Amniotic epithelial cell (primary cell): Measurements from ENCODE around the gene KLHL4.
"Not testable (repeated sequence)": the region's sequence is repeated elsewhere in the genome, so short reads cannot be mapped to it uniquely, and the experiment has no call there.

Source experiments
- DNase-seq: peaks from one replicate; pipeline ENCODE4 v3.0.0-alpha.2; 2010; ENCODE audit warnings: low read depth

KLHL4 gene, protein sequence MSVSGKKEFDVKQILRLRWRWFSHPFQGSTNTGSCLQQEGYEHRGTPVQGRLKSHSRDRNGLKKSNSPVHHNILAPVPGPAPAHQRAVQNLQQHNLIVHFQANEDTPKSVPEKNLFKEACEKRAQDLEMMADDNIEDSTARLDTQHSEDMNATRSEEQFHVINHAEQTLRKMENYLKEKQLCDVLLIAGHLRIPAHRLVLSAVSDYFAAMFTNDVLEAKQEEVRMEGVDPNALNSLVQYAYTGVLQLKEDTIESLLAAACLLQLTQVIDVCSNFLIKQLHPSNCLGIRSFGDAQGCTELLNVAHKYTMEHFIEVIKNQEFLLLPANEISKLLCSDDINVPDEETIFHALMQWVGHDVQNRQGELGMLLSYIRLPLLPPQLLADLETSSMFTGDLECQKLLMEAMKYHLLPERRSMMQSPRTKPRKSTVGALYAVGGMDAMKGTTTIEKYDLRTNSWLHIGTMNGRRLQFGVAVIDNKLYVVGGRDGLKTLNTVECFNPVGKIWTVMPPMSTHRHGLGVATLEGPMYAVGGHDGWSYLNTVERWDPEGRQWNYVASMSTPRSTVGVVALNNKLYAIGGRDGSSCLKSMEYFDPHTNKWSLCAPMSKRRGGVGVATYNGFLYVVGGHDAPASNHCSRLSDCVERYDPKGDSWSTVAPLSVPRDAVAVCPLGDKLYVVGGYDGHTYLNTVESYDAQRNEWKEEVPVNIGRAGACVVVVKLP

DNA sequence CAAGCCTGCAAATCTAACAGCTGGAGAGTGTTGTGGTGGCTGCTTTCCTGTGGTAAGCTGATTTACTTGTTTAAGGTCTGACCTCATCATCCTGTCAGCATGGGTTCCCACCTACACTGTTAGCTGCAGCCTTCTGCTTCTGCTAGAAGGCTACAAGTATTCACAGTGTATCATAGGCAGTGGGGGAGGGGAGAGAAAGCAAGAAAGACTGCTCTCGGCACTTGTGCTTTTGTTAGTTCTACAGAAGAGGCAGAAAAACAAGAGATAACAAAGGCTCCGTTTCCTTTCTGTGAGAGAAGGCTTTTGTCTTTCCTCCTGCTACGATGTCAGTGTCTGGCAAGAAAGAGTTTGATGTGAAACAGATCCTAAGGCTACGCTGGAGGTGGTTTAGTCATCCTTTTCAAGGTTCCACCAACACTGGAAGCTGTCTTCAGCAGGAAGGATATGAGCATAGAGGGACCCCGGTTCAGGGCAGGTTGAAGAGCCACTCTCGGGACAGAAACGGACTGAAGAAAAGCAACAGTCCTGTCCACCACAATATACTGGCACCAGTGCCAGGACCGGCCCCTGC lies at the start of gene KLHL4:
TSS of gene KLHL4 (plus strand) at position 232 of the 571 bp plus-strand sequence. CDS start at position 324, 92 bp downstream.
- DNase-seq = peak; percentile 96

DNA sequence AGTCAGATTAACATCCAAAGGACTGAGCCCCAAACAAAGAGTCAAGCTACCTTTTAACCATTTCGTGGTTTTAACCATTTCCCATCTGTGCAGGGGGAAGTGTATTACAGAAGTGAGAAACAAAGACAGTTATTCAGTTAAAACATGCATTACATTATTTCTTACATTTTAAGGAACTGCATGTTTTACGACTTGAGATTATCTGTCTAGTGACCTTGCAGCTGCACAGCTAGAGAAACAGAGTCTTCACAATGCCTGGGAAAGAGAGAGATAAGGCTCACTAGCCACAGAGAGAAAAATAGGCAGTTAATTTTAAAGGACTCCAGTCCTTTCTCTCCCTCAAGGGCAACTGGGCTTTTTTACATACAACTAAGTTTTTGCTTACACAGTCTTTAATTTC lies 48.7 kb upstream of the KLHL4 start:
- DNase-seq = peak; percentile 0

DNA sequence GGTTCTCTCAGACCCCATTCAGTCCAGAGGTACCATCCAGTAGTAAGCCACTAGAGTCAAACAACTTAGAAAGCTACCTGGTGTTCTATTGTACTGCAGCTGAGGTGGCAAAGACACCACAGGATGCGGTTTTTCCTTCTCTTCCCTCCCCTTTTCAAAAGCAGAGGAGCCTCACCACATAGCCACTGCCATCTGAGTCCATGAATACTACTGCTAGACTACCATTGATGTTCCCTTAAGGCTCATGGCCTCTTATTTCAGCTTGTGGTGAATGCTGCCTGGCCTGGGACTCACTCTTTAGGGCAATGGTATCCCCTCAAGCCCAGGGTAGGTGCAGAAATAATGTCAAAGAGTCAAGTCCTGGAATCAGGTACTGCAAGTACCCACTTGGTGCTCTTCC lies 41.8 kb upstream of the KLHL4 start:
- DNase-seq = no peak

- DNase-seq = not testable (repeated sequence)
Observed at GRCh38 chrX:87478703-87479102, 38.9 kb upstream of the KLHL4 start.

DNA sequence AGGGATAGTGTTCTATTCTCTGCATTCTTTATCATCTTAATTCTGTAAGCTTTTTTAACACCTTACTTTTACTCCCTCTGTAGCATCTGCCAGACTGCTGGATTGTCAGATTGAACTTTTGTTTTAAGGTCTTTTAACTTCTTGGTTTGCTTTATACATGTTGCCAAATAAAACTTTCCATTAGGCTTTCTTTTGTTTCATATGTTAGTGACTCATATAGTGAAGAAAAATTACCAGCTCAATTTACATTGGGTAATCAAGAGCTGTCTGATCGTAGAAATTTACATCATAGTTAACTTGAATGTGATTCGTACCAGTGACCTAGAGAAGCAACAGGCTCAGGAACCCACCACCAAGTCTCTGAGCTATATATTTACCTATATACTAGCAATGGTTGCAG lies 28.5 kb upstream of the KLHL4 start:
- DNase-seq = peak; percentile 33

DNA sequence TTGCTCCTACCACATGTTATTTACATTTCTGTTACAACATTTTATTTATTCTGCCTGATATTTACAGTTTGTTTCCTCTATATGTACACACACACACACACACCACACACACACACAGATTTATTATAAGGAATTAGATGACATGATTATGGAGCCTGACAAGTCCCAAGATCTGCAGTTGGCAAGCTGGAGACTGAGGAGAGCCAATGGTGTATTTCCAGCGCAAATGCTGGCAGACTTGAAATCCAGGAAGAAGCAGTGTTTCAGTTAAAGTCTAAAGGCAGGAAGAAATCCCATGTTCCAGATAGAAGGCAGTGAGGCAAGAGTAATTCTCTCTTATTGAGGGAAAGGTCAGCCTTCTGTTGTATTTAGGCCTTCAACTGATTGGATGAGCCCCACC lies 1.8 kb upstream of the KLHL4 start:
- DNase-seq = no peak

GRCh38 chrX:87516717-87517121 lies 883 bp upstream of the KLHL4 start:
- DNase-seq = peak; percentile 75

DNA sequence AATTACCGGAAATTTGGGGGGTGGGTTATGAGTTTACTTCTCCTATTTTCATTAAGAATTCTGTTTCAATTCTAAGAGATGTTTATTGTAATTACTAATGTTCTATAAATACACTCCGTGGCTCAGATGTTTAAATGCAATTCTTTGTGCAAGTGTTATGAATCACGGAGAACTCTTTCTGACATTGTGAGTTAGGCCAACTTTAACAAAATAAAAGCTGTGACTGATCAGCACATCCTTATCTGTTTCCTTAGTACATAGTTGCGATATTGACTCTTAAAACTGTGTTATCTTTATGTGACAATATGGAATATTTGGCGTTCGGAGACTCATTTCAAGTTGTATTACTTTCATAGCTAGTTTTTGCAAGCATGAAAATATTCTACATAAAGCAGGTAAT lies 902 bp downstream of the KLHL4 start:
- DNase-seq = peak; percentile 31

DNA sequence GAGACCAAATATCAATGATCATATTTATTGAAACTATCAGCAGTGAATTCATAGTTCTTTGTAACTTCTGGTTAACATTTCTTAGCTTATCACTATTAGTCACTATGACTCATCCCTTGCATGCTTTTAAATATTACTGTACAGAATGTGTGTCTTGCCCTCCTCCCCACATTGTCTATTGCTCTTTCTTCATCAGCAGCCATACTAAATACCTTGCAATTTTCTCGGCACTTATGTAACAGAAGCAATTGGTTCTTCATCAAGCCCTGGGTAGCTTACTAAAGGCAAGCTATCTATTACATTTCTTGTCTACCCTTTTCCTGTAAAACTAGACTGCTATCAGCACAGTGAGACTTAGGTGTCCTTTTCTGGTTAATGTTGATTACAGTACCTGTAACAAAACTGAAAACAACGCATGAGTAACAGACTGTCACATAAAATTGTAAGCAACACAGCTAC lies 8.2 kb downstream of the KLHL4 start:
- peak; percentile 86 for DNase-seq

DNA sequence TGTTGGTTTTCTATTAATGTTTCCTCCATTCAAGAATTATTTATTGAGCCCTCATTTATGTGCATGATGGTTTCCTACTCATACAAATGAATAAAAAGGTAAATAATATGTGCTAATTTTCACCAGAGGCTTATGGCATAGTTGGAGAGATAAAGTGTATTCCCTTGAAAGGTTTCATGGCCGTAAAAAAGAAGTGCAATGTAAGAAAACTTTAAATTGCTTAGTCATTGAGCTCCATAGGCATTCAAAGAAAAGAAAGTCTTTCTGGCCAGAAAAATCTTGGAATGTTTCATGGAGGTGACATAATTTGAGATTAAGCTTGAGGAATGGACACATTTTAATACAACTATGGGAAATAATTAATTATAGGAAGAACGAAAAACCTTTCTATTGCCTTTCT lies 8.7 kb downstream of the KLHL4 start:
- DNase-seq = no peak

GRCh38 chrX:87528487-87528886 lies 10.9 kb downstream of the KLHL4 start:
- DNase-seq = no peak

DNA sequence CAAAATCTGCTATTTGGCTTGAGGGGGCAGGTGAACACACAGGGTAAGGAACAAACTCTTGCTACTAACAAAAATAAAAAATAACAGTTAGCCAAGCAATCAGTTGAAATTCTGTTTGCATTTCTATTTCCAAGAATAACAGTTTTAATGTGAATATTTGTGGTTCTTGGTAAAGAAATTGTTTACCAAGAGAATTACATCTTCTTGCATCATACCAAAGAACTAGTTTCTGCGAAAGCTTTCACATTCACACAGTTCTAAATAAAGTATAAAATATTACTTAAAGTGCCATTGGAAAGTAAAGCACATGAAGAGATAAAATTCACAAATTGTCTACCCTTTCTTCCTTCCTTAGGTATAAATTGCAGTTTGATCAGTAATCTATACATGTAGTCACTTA lies 54.4 kb downstream of the KLHL4 start:
- DNase-seq = peak; percentile 33

GRCh38 chrX:87572901-87573300 lies 55.3 kb downstream of the KLHL4 start:
- DNase-seq = peak; percentile 54

DNA sequence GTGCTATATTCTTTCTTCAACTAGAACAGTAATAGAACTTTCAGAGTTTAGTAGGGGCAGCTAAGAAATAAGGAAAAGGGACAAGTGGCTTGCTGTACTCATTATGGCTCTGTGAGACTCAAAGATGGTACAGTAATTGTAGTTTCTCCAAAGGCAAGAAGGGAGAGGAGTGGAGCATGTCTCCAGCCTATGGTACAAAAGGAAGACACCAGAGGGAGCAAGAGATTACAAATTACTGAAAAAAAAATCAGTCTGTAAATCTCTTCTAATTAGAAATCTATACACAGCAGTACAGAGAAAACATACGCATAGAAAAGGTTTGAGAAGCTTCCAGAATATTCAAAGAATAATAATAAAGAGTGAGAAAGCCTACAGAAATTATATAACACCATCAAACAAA lies 61.4 kb downstream of the KLHL4 start:
- peak; percentile 3 for DNase-seq

DNA sequence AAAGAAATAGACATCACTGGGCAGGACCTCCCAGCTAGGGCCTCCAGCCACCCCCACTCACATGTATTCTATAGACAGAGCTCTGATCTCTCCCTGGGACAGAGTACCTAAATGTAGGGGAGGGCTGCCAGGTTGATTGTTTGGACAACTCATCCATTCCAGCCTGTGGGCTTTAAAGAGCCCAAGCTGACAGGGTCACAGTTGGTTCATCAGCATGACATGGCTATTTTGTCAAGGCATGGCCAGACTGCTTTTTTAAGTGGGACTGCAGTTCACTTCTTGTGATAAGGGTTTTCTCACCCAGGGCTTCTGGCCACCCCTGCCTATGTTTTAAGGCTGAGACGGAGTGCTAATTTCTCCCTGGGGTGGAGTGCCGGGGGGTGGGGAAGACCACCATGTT lies 63.3 kb downstream of the KLHL4 start:
- DNase-seq = no peak

GRCh38 chrX:87582453-87582852 lies 64.9 kb downstream of the KLHL4 start:
- peak; percentile 63 for DNase-seq

DNA sequence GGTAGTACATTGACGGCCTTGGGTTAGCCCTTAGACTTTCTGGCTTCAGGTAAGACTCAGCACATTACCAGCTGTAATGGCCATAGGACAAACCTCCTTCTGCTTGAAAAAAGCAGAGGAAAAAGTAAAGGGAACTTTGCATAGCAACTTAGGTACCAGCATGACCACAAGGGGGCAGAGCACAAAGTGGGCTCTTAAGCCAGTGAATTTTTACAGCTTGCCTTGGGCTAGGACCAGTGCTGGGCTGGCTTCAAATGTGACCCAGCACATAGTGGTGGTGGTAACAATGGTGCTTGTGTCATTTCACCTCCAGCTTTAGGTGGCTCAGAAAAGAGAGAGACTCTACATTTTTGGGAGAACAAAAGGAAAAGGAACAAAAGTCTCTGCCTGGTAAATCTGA lies 66.1 kb downstream of the KLHL4 start:
- DNase-seq = peak; percentile 11

DNA sequence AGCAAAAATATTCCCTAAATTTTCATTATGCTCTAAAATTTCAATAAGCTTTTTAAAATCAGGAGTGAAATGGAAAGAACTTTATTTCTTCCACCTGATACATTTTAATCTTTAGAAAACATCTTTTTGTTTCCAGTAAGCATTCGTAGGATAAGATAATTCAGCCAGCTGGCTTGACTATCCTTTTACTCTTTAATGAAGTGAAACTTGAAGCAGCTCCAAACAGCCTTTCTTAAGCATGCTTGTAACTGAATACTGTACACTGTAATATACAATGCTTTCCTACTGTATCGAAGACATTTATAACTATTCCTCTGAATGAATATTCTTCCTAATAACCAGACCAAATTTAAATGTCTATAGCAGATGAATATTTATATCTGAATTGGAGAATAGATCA lies 98.8 kb downstream of the KLHL4 start:
- DNase-seq = no peak

DNA sequence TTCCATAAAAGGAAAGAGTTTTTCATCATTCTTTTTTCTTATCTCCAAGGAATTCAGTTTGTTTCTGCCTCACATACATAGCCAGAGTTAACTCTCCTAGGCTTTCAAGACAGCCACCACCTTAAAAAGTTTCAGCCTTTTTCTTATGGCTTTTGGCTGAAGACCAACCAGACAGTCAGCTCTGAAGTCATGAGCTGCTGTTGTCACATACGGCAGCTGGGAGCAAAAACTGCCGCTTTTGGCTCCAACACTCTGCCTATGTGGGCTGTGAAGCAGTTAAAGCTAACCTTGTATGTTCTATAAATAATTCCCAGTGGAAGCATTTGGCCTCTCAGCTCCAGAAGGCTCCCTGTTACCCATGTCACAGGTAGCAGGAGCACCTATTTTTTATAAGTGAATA lies 104.1 kb downstream of the KLHL4 start:
- DNase-seq = peak; percentile 40

GRCh38 chrX:87626996-87627395 lies 109.4 kb downstream of the KLHL4 start:
- DNase-seq = no peak

GRCh38 chrX:87634361-87634760 lies 116.8 kb downstream of the KLHL4 start:
- DNase-seq = no peak

- DNase-seq = no peak
Observed at GRCh38 chrX:87636533-87636932, 118.9 kb downstream of the KLHL4 start.

- DNase-seq = not testable (repeated sequence)
Observed at GRCh38 chrX:87641439-87641838, 123.8 kb downstream of the KLHL4 start.
